HCT116 (cell line): ENCODE data around the gene PHYKPL. TPM values are rescaled to one million over a fixed set of nuclear protein-coding genes. Genes with fewer than 3 reads are reported as not detected.

Experiments used
- ATAC-seq: fragments of 200-7000 bp; cut with Tn5 transposase; 2 replicates; pipeline ENCODE4 v1.9.1; 2020; ENCODE audit warnings: mild to moderate bottlenecking, moderate library complexity
- BruUV-seq: library from RNA; stranded (reverse); fragments of 400-500 nt; replicated peaks from 2 replicates; lab custom pipeline; 2021; lab: Mats Ljungman, UMichigan
- CTCF ChIA-PET: fragments of 300-600 bp; sonication (Branson Sonifier 250); formaldehyde crosslinking; loops from one replicate; lab custom pipeline; 2021; ENCODE audit warnings: antibody characterized with exemption; lab: Charles Lee
- POLR2A ChIA-PET: fragments of 300-600, 350-600 bp; sonication (Branson Sonifier 250); formaldehyde crosslinking; loops from one replicate; lab custom pipeline; 2021; ENCODE audit warnings: antibody characterized with exemption; lab: Charles Lee
- RAD21 ChIA-PET, 2 experiments: fragments of 300-600 bp; sonication (Branson Sonifier 250); formaldehyde crosslinking; loops; one replicate each; lab custom pipeline; 2023; ENCODE audit warnings: low total read pairs in 2 of 2; ENCODE audit not compliant: uncharacterized antibody in 2 of 2, unreplicated experiment in 2 of 2, low non-redundant PET in 1 of 2; lab: Charles Lee
- DNase-seq: peaks from one replicate; pipeline ENCODE4 v3.0.0-alpha.2; 2010; ENCODE audit warnings: low read depth, low spot score
- H2AFZ ChIP-seq: fragments of 200-600 bp; shearing (Covaris generic), sonication (generic); 2 replicates; pipeline ENCODE4 v1.6.1; 2017; ENCODE audit warnings: low read depth, mixed run types, mixed read lengths, antibody characterized with exemption, low read length; ENCODE audit not compliant: poor library complexity, severe bottlenecking
- H3K27ac ChIP-seq: 2 replicates; pipeline ENCODE4 v1.5.1; 2012; ENCODE audit warnings: low read depth, low read length
- H3K27me3 ChIP-seq: fragments of 200-600 bp; sonication (generic); 2 replicates; pipeline ENCODE4 v1.6.1; 2016; ENCODE audit warnings: mixed run types, low read length, mixed read lengths; ENCODE audit not compliant: insufficient read depth
- H3K36me3 ChIP-seq, 2 experiments: fragments of 200-500 bp in 1 of 2; fragments of 200-600 bp in 1 of 2; sonication (Bioruptor generic) in 1 of 2; sonication (generic) in 1 of 2; 2 replicates each; pipeline versions ENCODE4 v1.5.1 to v1.6.1; 2014 to 2016; ENCODE audit warnings: low read length in 2 of 2, inconsistent platforms in 1 of 2, mixed read lengths in 1 of 2, mixed run types in 1 of 2; ENCODE audit not compliant: insufficient read depth in 2 of 2, control insufficient read depth in 1 of 2
- H3K4me1 ChIP-seq, 2 experiments: fragments of 200-600 bp in 1 of 2; sonication (generic) in 1 of 2; 2 replicates each; pipeline versions ENCODE4 v1.5.1 to v1.6.1; 2012 to 2017; ENCODE audit warnings: low read length in 2 of 2, inconsistent platforms in 1 of 2, mild to moderate bottlenecking in 1 of 2, mixed read lengths in 1 of 2, mixed run types in 1 of 2, moderate library complexity in 1 of 2; ENCODE audit not compliant: insufficient read depth in 2 of 2, control insufficient read depth in 1 of 2
- H3K4me2 ChIP-seq: fragments of 200-600 bp; sonication (generic); 2 replicates; pipeline ENCODE4 v1.6.1; 2017; ENCODE audit warnings: mixed run types, low read length, mixed read lengths
- H3K4me3 ChIP-seq, 2 experiments: fragments of 200-600 bp in 1 of 2; sonication (generic) in 1 of 2; replicated peaks in 1 of 2; 2 replicates each; pipeline ENCODE4 v1.5.1; 2011 to 2016; ENCODE audit warnings: low read length in 2 of 2, control low read depth in 1 of 2, low read depth in 1 of 2, mild to moderate bottlenecking in 1 of 2, mixed read lengths in 1 of 2, mixed run types in 1 of 2
- H3K79me2 ChIP-seq: fragments of 200-600 bp; sonication (generic); 2 replicates; pipeline ENCODE4 v1.6.1; 2017; ENCODE audit warnings: mild to moderate bottlenecking, mixed run types, low read length, moderate library complexity, mixed read lengths; ENCODE audit not compliant: insufficient read depth
- H3K9ac ChIP-seq: fragments of 200-600 bp; sonication (generic); 2 replicates; pipeline ENCODE4 v1.6.1; 2016; ENCODE audit warnings: low read length, mixed read lengths
- H3K9me2 ChIP-seq: fragments of 200-600 bp; sonication (generic), shearing (Covaris generic); 2 replicates; pipeline ENCODE4 v1.6.1; 2017; ENCODE audit warnings: mixed run types, mild to moderate bottlenecking, moderate library complexity; ENCODE audit not compliant: insufficient read depth
- H3K9me3 ChIP-seq, 2 experiments: fragments of 200-500 bp in 1 of 2; fragments of 200-600 bp in 1 of 2; sonication (Bioruptor generic) in 1 of 2; sonication (generic) in 1 of 2; 2 replicates each; pipeline ENCODE4 v1.6.1; 2014 to 2017; ENCODE audit warnings: low read length in 2 of 2, mixed read lengths in 2 of 2, inconsistent platforms in 1 of 2, low read depth in 1 of 2, mild to moderate bottlenecking in 1 of 2, mixed run types in 1 of 2, moderate library complexity in 1 of 2; ENCODE audit not compliant: control insufficient read depth in 1 of 2, insufficient read depth in 1 of 2
- H4K20me1 ChIP-seq: fragments of 200-600 bp; sonication (generic), shearing (Covaris generic); 2 replicates; pipeline ENCODE4 v1.6.1; 2017; ENCODE audit warnings: mixed run types, mild to moderate bottlenecking, moderate library complexity; ENCODE audit not compliant: insufficient read depth
- ATF3 ChIP-seq: IDR thresholded peaks from 2 replicates; pipeline ENCODE4 v1.6.1; 2012
- CBX3 ChIP-seq: IDR thresholded peaks from 2 replicates; pipeline ENCODE4 v1.6.1; 2012; ENCODE audit warnings: low read depth
- CEBPB ChIP-seq: IDR thresholded peaks from 2 replicates; pipeline ENCODE4 v1.6.1; 2012; ENCODE audit warnings: low read depth
- ELF1 ChIP-seq: IDR thresholded peaks from 2 replicates; pipeline ENCODE4 v1.6.1; 2012; ENCODE audit warnings: low read depth, borderline replicate concordance
- EZH2phosphoT487 ChIP-seq: fragments of 200-600 bp; IDR thresholded peaks from 2 replicates; pipeline ENCODE4 v1.6.1; 2018; ENCODE audit warnings: antibody characterized with exemption, borderline replicate concordance
- JUND ChIP-seq: IDR thresholded peaks from 2 replicates; pipeline ENCODE4 v1.6.1; 2012
- POLR2A ChIP-seq: IDR thresholded peaks from 2 replicates; pipeline ENCODE4 v1.7.0; 2011; ENCODE audit warnings: borderline replicate concordance; ENCODE audit not compliant: insufficient read depth, insufficient read length; ENCODE audit errors: extremely low read depth
- POLR2AphosphoS5 ChIP-seq: IDR thresholded peaks from 2 replicates; pipeline ENCODE4 v1.6.1; 2011; ENCODE audit warnings: mild to moderate bottlenecking, low read depth, low read length, moderate library complexity
- RAD21 ChIP-seq: IDR thresholded peaks from 2 replicates; pipeline ENCODE4 v1.6.1; 2012; ENCODE audit warnings: low read depth, mild to moderate bottlenecking
- REST ChIP-seq: IDR thresholded peaks from 2 replicates; pipeline ENCODE4 v1.6.1; 2012; ENCODE audit warnings: low read depth
- SIN3A ChIP-seq: IDR thresholded peaks from 2 replicates; pipeline ENCODE4 v1.6.1; 2012; ENCODE audit warnings: low read depth
- SRF ChIP-seq: IDR thresholded peaks from 2 replicates; pipeline ENCODE4 v1.6.1; 2012; ENCODE audit warnings: low read depth
- TCF7L2 ChIP-seq: IDR thresholded peaks from 2 replicates; pipeline ENCODE4 v1.7.0; 2011; ENCODE audit warnings: borderline replicate concordance, inconsistent platforms; ENCODE audit not compliant: insufficient read depth, insufficient read length; ENCODE audit errors: extremely low read depth
- YY1 ChIP-seq: IDR thresholded peaks from 2 replicates; pipeline ENCODE4 v1.6.1; 2011; ENCODE audit warnings: low read length, low read depth, moderate library complexity, mild to moderate bottlenecking; ENCODE audit not compliant: insufficient replicate concordance; ENCODE audit errors: extremely low read depth
- ZBTB33 ChIP-seq: IDR thresholded peaks from 2 replicates; pipeline ENCODE4 v1.6.1; 2011; ENCODE audit warnings: mild to moderate bottlenecking, low read length, moderate library complexity; ENCODE audit not compliant: insufficient replicate concordance; ENCODE audit errors: extremely low read depth
- ZFX ChIP-seq: fragments of 450-650 bp; IDR thresholded peaks from 2 replicates; pipeline ENCODE4 v1.6.1; 2017
- intact Hi-C: fragments of 100-400 bp; cut with micrococcal nuclease; formaldehyde crosslinking; loops from 2 replicates; pipeline ENCODE4 v1.10.0; 2022
- total RNA-seq: library from RNA; stranded (reverse); gene quantifications from one replicate; pipeline ENCODE4 v1.2.1, GENCODE V29; 2021; ENCODE audit not compliant: unreplicated experiment
- TF ChIP-seq, protein P1 (sequence below): IDR thresholded peaks from 2 replicates; pipeline ENCODE4 v1.6.1; 2012
- TF ChIP-seq, protein P2 (sequence below), 3 experiments: fragments of 200-600 bp in 1 of 3; sonication (generic) in 1 of 3; IDR thresholded peaks in 2 of 3; conservative IDR thresholded peaks in 1 of 3; 2 replicates each; pipeline ENCODE4 v1.5.1; 2012 to 2017; ENCODE audit warnings: low read depth in 2 of 3, low read length in 2 of 3, antibody characterized with exemption in 1 of 3, borderline replicate concordance in 1 of 3, control low read depth in 1 of 3, mild to moderate bottlenecking in 1 of 3, mixed read lengths in 1 of 3, mixed run types in 1 of 3, moderate library complexity in 1 of 3; ENCODE audit not compliant: insufficient read depth in 1 of 3

PHYKPL gene
- total RNA-seq, 1 experiment from 2014 or later = 57.8 TPM

- Histone ChIP-seq H3K4me3 (no peak overlapping the region), H3K4me2 (no peak overlapping the region), H2AFZ (no peak overlapping the region), H3K9me2 (no peaks in the 10 kb centered on the region), H3K36me3 (no peaks in the 10 kb centered on the region), H3K79me2 (no peaks in the 10 kb centered on the region), H3K4me1 (peaks cover 0 to 3% of the 10 kb centered on the region in 2 experiments; a peak in 2 of 4 replicates), H3K27ac (no peak overlapping the region), H4K20me1 (no peaks in the 10 kb centered on the region), H3K9ac (no peak overlapping the region), H3K9me3 (peaks cover 0 to 3% of the 10 kb centered on the region in 2 experiments; a peak in 1 of 4 replicates), H3K27me3 (no peaks in the 10 kb centered on the region)
- BruUV-seq = no TSS peak
- no peak for ATAC-seq
- CTCF ChIA-PET = interaction anchor here (0.8 to 1.1 kb wide), 3 partner anchors 10 to 39 kb away, joined by 3 to 6 read pairs (median 3); no protein-coding TSS in a partner anchor
- POLR2A ChIA-PET = no interaction called here
- no peak for TF ChIP-seq ATF3
- TF ChIP-seq REST = no peak
- no peak for TF ChIP-seq CBX3
- no peak for TF ChIP-seq EZH2phosphoT487
- TF ChIP-seq, protein P1, sequence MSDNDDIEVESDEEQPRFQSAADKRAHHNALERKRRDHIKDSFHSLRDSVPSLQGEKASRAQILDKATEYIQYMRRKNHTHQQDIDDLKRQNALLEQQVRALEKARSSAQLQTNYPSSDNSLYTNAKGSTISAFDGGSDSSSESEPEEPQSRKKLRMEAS = no peak
- no peak for TF ChIP-seq YY1
- TF ChIP-seq JUND = no peak
- TF ChIP-seq ZBTB33 = no peak
- TF ChIP-seq, protein P2, sequence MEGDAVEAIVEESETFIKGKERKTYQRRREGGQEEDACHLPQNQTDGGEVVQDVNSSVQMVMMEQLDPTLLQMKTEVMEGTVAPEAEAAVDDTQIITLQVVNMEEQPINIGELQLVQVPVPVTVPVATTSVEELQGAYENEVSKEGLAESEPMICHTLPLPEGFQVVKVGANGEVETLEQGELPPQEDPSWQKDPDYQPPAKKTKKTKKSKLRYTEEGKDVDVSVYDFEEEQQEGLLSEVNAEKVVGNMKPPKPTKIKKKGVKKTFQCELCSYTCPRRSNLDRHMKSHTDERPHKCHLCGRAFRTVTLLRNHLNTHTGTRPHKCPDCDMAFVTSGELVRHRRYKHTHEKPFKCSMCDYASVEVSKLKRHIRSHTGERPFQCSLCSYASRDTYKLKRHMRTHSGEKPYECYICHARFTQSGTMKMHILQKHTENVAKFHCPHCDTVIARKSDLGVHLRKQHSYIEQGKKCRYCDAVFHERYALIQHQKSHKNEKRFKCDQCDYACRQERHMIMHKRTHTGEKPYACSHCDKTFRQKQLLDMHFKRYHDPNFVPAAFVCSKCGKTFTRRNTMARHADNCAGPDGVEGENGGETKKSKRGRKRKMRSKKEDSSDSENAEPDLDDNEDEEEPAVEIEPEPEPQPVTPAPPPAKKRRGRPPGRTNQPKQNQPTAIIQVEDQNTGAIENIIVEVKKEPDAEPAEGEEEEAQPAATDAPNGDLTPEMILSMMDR (IDR thresholded peaks at IDR 0.05 in 2 of 3, conservative IDR thresholded peaks at IDR 0.05 in 1 of 3; ENCODE audit: borderline replicate concordance in 1 of 3, insufficient read depth in 1 of 3, low read depth in 2 of 3, low read length in 2 of 3) = no peak
- no peak for TF ChIP-seq TCF7L2
- no peak for TF ChIP-seq CEBPB
- no peak for TF ChIP-seq POLR2A
- no peak for TF ChIP-seq ZFX
- no peak for TF ChIP-seq SIN3A
- TF ChIP-seq RAD21 = no peak
- no peak for TF ChIP-seq POLR2AphosphoS5
- no peak for TF ChIP-seq SRF
- no peak for TF ChIP-seq ELF1
- no peak for DNase-seq
- intact Hi-C loops = no loop called here
- RAD21 ChIA-PET = no interaction called here
Observed at GRCh38 chr5:178196281-178196812, 36.3 kb downstream of the PHYKPL start.
